ENCODE results near the gene SETDB1.
"Not testable (repeated sequence)": the region's sequence is repeated elsewhere in the genome, so short reads cannot be mapped to it uniquely, and the experiment has no call there.

Gene SETDB1

GRCh38 chr1:150926097-150926741 is at the start of gene SETDB1:
SETDB1 (plus strand) TSS chr1:150926363; CDS start chr1:150927715, 1,352 bp downstream.
- peak; percentile 100 for DNase-seq

DNA sequence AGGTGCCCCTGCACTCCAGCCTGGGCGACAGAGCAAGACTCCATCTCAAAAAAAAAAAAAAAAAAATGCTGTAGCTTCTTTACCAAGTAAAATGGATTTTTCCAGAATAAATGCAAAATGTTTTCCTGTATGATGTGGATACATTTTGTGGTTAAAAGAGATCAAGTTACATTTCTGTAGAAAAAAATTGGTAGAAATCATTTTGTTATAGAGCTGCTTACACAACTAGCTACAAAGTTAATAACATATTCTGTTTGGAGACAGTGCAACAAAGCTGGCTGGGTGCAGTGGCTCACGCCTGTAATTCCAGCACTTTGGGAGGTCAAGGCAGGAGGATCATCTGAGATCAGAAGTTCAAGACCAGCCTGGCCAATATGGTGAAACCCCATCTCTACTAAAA is 47.2 kb upstream of the SETDB1 start:
- not testable (repeated sequence) for DNase-seq

DNA sequence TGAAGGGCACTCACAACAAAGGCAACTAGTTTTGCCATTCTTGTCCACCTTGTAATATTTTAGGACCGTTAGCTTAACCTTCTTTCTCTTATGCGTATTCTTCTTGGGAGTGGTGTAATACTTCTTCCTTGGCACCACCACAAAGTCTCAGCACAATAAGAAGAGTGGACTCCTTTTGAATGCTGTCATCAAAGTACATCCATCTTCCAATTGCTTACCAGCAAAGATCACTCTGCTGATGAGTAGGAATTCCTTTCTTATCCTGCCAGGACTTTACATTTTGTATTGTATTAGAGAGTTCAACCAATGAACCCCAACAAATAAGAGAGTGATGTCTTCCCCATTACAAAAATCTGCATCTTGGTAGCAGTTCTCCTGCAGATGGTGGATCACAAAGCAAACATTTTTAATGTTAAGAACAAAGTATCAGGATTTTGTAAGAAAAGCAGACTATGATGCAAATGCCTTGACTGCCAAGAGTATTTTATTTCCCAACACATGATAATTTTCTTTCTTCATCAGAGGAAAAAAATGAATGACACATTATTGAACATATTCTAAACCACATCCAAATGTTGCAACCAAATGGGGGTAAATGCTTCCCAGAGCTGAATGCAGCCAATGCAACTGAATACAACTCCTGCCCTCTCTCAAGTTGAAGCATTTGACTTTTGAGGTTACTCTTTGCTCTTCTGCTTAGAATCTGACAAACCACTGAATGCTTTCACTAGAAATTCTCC is 44.7 kb upstream of the SETDB1 start:
- no peak for DNase-seq

- DNase-seq, result not testable (repeated sequence)
These were observed 43.0 kb upstream of the SETDB1 start for GRCh38 chr1:150883121-150883520.

- DNase-seq, result no peak
These were observed 39.1 kb upstream of the SETDB1 start, which contains the start of gene CTXND2 for GRCh38 chr1:150887018-150887417. CTXND2 (plus strand) TSS chr1:150887136; CDS start chr1:150912315, 25,179 bp downstream.

DNA sequence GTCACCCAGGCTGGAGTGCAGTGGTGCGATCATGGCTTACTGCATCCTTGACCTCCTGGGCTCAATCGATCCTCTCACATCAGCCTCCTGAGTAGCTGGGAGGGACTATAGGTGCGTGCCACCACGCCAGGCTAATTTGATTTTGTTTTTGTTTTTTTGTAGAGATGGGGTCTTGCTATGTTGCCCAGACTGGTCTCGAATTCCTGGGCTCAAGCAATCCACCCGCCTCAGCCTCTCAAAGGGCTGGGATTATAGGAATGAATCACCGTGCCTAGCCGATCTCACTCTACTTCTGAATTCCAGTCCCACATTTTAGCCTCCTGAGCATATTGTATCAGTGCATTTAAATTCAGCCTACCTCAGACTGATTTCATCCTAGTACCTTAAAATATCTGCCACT is 37.4 kb upstream of the SETDB1 start:
- DNase-seq, result no peak

DNA sequence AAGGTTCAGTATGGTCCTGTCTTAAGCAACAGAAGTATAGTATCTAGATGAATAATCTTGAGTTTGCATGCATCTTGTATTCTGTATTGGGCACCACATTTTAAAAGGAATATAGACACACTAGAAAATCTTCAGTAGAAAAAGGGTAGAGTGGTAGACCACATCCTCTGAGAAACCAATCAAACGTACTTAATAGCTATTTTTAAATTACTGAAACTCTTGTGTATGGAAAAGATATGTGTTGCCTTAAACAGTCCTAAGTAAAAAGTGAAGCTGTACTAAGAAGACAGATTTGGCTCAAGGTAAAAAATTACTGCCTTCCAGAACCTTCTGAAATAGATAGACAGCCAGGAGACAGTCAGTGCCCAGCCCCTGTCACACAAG is 36.1 kb upstream of the SETDB1 start:
- DNase-seq, result no peak

- DNase-seq, result no peak
These were observed 32.7 kb upstream of the SETDB1 start for GRCh38 chr1:150893336-150893913.

DNA sequence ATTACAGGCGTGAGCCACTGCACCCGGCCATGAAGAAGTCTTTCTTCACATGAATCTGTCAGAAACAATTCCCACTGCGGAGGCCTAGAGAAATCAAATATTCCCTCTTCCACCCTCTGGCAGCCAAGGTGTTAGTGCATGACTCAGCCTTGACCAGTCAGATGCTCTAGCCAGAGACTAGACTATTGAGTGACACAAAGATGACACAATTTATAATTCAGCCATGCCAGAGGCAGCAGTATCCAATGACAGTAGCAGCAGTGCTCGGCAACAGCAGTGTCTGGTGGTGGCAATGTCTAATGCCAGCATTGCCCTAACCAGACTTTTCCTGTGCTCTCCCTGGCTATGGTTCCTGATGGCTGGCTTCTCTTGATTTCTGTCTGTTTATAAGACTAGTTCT is 30.5 kb upstream of the SETDB1 start:
- DNase-seq, result peak; percentile 54

DNA sequence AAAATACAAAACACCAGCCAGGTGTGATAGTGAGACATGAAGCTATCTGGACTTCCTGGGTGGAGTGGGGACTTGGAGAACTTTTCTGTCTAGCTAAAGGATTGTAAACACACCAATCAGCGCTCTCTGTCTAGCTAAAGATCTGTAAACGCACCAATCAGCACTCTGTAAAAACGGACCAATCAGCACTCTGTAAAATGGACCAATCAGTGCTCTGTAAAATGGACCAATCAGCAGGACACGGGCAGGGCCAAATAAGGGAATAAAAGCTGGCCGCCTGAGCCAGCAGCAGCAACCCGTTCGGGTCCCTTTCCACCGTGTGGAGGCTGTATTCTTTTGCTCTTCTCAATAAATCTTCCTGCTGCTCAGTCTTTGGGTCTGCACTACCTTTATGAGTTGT is 26.4 kb upstream of the SETDB1 start:
- not testable (repeated sequence) for DNase-seq

- no peak for DNase-seq
These were observed 23.8 kb upstream of the SETDB1 start for GRCh38 chr1:150902346-150902745.

- no peak for DNase-seq
These were observed 23.4 kb upstream of the SETDB1 start for GRCh38 chr1:150902751-150903150.

DNA sequence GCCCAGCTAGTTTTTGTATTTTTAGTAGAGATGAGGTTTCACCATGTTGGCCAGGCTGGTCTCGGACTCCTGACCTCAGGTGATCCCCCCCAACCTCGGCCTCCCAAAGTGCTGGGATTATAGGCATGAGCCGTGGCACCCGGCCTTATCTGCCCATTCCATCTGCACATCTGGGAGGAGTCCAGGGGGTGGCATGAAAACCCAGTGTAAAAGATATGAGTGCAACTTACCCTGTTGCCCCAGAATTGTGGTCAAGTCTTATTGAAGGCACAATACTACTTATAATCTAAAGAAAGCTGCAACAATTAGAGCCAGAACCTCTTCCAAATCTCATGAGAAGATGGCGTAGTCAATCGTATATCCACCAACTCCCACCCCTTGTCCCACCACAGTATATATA is 20.9 kb upstream of the SETDB1 start:
- DNase-seq, result no peak

- no peak for DNase-seq
These were observed 19.8 kb upstream of the SETDB1 start for GRCh38 chr1:150906329-150906728.

DNA sequence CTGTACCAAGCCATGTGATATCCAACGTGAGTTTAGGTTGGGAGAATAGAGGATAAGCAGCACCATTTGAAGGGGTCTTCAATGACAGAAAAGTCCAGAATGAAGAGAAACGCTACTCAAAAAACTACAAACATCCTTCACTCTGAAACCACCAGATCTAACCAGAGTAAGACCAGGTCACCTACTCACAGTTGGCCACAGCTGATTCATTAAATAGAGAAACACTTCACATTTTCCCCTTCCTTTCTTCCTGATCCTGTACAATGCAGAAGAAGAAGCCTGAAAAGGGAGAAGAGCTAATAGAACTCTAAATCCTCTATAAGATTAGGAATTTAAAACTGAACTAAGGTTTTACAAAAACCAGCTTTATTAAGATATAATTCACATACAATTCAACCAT is 19.4 kb upstream of the SETDB1 start:
- DNase-seq, result no peak

DNA sequence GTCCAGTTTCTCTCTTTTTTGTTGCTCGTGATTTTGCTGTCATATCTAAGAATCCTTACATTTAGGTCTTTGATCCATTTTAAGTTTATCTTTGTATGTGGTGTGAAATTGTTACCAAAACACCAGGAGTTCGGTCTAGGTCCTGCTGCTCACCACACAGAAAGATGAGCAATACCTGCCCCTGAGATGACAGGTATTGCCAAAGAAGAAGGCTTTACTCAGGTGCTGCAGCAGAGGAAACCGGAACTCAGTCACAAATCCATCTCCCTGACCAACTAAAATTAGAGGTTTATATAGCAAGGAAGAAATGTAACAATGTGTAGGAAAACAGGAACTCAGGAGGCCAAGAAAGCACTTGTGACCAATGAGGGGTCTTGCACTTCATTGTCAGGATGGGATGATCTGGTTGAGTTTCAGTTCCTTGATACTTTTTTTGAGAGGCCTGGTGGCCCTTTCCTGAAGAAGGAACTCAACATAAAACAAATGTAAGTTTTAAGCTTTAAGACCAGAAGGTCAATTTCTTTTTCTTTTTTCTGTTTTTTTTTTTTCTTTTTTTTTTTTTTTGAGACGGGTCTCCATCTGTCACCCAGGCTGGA is 16.5 kb upstream of the SETDB1 start:
- no peak for DNase-seq

DNA sequence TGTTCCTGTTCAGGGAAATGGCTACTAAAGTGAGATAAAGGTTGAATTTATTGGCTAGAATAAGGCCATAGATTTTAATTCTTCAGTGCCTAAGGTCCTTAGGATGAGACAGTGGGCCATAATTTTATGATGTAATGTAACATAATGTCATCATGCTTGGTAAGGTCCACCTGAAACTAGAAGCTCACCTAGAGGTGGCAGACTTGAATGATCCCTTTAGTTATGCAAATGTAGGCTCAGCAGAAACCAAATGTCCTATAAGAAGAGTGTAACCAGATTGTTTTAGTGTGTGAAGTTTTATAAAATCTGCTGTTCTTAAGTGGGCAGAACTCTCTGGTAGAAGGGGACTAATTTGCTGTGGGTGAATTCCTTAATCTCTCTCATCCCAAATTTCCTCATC is 13.5 kb upstream of the SETDB1 start:
- DNase-seq, result no peak

GRCh38 chr1:150917387-150917786 is 8.8 kb upstream of the SETDB1 start:
- no peak for DNase-seq

DNA sequence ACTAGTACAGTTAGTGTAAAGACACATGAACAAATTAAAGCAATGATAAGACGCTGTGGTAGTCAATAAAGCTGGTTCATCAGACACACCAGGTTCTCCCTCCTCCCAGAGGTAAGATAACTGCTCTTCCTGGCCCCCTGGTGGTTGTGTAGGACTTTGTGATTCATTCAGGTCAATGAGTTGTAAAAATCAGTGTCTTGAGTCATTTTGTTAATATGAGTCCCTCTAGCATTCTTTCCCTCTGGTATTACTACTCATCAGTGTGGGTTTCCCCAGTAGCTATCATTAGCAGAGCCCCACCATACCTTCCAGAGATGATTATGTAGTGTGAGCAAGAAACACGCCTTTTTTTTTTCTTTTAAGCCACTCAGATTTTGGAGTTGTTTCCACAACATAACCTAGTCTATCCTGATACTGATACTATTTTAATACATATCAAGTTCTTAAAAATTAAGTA is 3.6 kb upstream of the SETDB1 start:
- DNase-seq, result peak; percentile 92

GRCh38 chr1:150925080-150925479 is 1.1 kb upstream of the SETDB1 start:
- DNase-seq, result peak; percentile 67

DNA sequence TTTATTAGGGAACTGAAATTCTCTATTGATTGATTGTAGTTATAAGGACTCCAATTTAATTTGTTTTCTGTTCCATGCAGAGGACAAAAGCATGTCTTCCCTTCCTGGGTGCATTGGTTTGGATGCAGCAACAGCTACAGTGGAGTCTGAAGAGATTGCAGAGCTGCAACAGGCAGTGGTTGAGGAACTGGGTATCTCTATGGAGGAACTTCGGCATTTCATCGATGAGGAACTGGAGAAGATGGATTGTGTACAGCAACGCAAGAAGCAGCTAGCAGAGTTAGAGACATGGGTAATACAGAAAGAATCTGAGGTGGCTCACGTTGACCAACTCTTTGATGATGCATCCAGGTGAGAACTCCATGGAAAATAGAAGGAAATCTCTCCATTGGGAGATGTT is 1.5 kb downstream of the SETDB1 start:
- DNase-seq, result no peak

DNA sequence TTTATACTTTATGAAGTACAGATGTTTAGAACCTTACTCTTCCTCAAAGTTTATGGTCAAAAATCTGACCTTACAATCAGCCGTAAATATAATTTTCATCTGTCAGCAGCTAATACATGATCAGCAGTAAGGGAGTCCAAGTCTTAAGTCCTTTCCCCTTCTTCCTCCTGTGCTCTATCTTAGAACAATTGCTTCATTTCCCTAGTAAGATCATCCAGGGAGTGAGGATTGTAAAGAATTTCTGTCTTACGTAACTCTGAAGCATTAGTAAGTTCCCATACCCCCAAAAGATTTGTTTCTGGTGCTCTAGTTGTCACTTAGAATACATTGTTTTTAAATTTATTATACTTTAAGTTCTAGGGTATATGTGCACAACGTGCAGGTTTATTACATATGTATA is 2.1 kb downstream of the SETDB1 start:
- DNase-seq, result no peak

- DNase-seq, result not testable (repeated sequence)
These were observed 2.6 kb downstream of the SETDB1 start for GRCh38 chr1:150928775-150929174.

- DNase-seq, result no peak
These were observed 5.6 kb downstream of the SETDB1 start for GRCh38 chr1:150931773-150932172.
